Middle frontal gyrus (tissue), 1 donor: ENCODE results near the gene SNPH.
A peak's percentile ranks its signal among the peaks of the same experiment; 100 is the strongest.
"Not testable (repeated sequence)": the region's sequence is repeated elsewhere in the genome, so short reads cannot be mapped to it uniquely, and the experiment has no call there.

ENCODE experiments used
- DNase-seq: peaks from one replicate; pipeline ENCODE4 v3.0.0-alpha.2; 2015; ENCODE audit warnings: low spot score; ENCODE audit errors: extremely low spot score

SNPH gene

GRCh38 chr20:1266167-1266973 is at the start of gene SNPH:
SNPH (plus strand) TSS chr20:1266294; CDS start chr20:1296240, 29,946 bp downstream.
- DNase-seq = peak; percentile 40

- DNase-seq = not testable (repeated sequence)
Observed at GRCh38 chr20:1216527-1217427, 49.3 kb upstream of the SNPH start.

GRCh38 chr20:1222750-1223149 is 43.3 kb upstream of the SNPH start:
- DNase-seq = not testable (repeated sequence)

- no peak for DNase-seq
Observed at GRCh38 chr20:1224205-1224890, 41.7 kb upstream of the SNPH start.

- DNase-seq = no peak
Observed at GRCh38 chr20:1225263-1225782, 40.8 kb upstream of the SNPH start.

- no peak for DNase-seq
Observed at GRCh38 chr20:1225783-1226654, 40.1 kb upstream of the SNPH start, which contains the start of gene RAD21L1. RAD21L1 (plus strand) TSS chr20:1226044; CDS start chr20:1228454, 2,410 bp downstream.

- no peak for DNase-seq
Observed at GRCh38 chr20:1229541-1229940, 36.6 kb upstream of the SNPH start.

GRCh38 chr20:1232286-1233111 is 33.6 kb upstream of the SNPH start:
- no peak for DNase-seq

GRCh38 chr20:1240549-1240948 is 25.5 kb upstream of the SNPH start:
- DNase-seq = no peak

GRCh38 chr20:1241456-1241855 is 24.6 kb upstream of the SNPH start:
- DNase-seq = no peak

- DNase-seq = no peak
Observed at GRCh38 chr20:1242099-1242498, 24.0 kb upstream of the SNPH start.

GRCh38 chr20:1242530-1242929 is 23.6 kb upstream of the SNPH start:
- no peak for DNase-seq

- no peak for DNase-seq
Observed at GRCh38 chr20:1245578-1245977, 20.5 kb upstream of the SNPH start.

GRCh38 chr20:1247689-1248088 is 18.4 kb upstream of the SNPH start:
- DNase-seq = no peak

GRCh38 chr20:1250282-1250681 is 15.8 kb upstream of the SNPH start:
- not testable (repeated sequence) for DNase-seq

GRCh38 chr20:1252416-1252815 is 13.7 kb upstream of the SNPH start:
- no peak for DNase-seq

- DNase-seq = no peak
Observed at GRCh38 chr20:1254254-1254653, 11.8 kb upstream of the SNPH start.

GRCh38 chr20:1255675-1256074 is 10.4 kb upstream of the SNPH start:
- no peak for DNase-seq

- DNase-seq = no peak
Observed at GRCh38 chr20:1263853-1264252, 2.2 kb upstream of the SNPH start.
